G401 (cell line): Measurements from ENCODE around the gene ANKMY1. TPM values are rescaled to one million over a fixed set of nuclear protein-coding genes. Genes with fewer than 3 reads are reported as not detected.

ENCODE experiments used
- DNase-seq: peaks from one replicate; pipeline ENCODE4 v3.0.0-alpha.2; 2015; ENCODE audit warnings: low spot score
- in situ Hi-C: cut with HindIII; loops from 2 replicates; pipeline ENCODE4 v1.10.0; 2016; ENCODE audit warnings: low sequenced_read_pairs, mixed read lengths
- total RNA-seq: library from RNA; depleted of rRNA; stranded (reverse); fragments of >200 nt; shearing (Covaris generic); gene quantifications from 2 replicates; pipeline ENCODE4 v1.2.3, GENCODE V29; 2014; rRNA removed

Gene ANKMY1
- total RNA-seq, result 8.6 and 14.7 TPM in 2 replicates

GRCh38 chr2:240557808-240558207, at the start of gene ANKMY1:
TSS of gene ANKMY1 (minus strand) at chr2:240557988. CDS start at chr2:240557335, 653 bp downstream.
- in situ Hi-C loops, result no loop called here
- DNase-seq, result no peak

GRCh38 chr2:240605867-240606743, 48.3 kb upstream of the ANKMY1 start:
- no peak for DNase-seq

GRCh38 chr2:240604939-240605716, 47.3 kb upstream of the ANKMY1 start:
- DNase-seq, result no peak
- in situ Hi-C loops, result no loop called here

More at GRCh38 chr2:240605867-240606743, 48.3 kb upstream of the ANKMY1 start:
- in situ Hi-C loops, result no loop called here

- DNase-seq, result peak; percentile 65
- in situ Hi-C loops, result no loop called here
Observed at GRCh38 chr2:240604291-240604938, 46.6 kb upstream of the ANKMY1 start.

- no peak for DNase-seq
- in situ Hi-C loops, result no loop called here
Observed at GRCh38 chr2:240603846-240604245, 46.1 kb upstream of the ANKMY1 start.

- DNase-seq, result no peak
- in situ Hi-C loops, result no loop called here
Observed at GRCh38 chr2:240603081-240603835, 45.5 kb upstream of the ANKMY1 start.

- in situ Hi-C loops, result no loop called here
- DNase-seq, result no peak
Observed at GRCh38 chr2:240602266-240603050, 44.7 kb upstream of the ANKMY1 start.

- DNase-seq, result no peak
- in situ Hi-C loops, result no loop called here
Observed at GRCh38 chr2:240601831-240602160, 44.0 kb upstream of the ANKMY1 start.

GRCh38 chr2:240601061-240601830, 43.5 kb upstream of the ANKMY1 start:
- DNase-seq, result no peak
- in situ Hi-C loops, result no loop called here

- no peak for DNase-seq
- in situ Hi-C loops, result no loop called here
Observed at GRCh38 chr2:240600451-240600961, 42.7 kb upstream of the ANKMY1 start.

- DNase-seq, result no peak
- in situ Hi-C loops, result no loop called here
Observed at GRCh38 chr2:240599141-240599583, 41.4 kb upstream of the ANKMY1 start.

- DNase-seq, result no peak
- in situ Hi-C loops, result no loop called here
Observed at GRCh38 chr2:240598311-240598911, 40.6 kb upstream of the ANKMY1 start.

- no peak for DNase-seq
- in situ Hi-C loops, result no loop called here
Observed at GRCh38 chr2:240597419-240598181, 39.8 kb upstream of the ANKMY1 start.

- no peak for DNase-seq
- in situ Hi-C loops, result no loop called here
Observed at GRCh38 chr2:240597054-240597418, 39.2 kb upstream of the ANKMY1 start.

GRCh38 chr2:240596491-240596931, 38.7 kb upstream of the ANKMY1 start:
- peak; percentile 93 for DNase-seq
- in situ Hi-C loops, result no loop called here

GRCh38 chr2:240596080-240596460, 38.3 kb upstream of the ANKMY1 start:
- in situ Hi-C loops, result no loop called here
- DNase-seq, result no peak
